Measurements from ENCODE around the gene PABPC1L.

DNA sequence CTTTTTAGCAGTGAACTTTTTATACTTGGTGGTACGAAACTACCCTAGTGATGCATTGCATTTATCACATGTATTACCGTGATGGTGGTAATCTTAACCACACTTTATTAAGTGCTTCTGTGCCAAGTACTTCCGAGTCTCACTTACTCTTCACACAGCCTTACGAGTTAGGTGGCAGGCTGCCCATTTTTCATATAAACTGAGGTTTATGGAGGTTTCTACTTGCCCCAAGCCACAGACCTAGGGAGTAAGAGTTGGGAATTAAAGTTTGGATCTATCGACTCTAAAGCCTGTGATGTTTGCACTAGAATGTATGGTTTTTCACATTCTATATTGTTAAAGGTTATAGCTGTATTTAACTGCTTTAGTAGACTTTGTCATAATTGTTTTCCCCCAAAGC lies 5.5 kb upstream of the PABPC1L start:
- TF ChIP-seq CTCF (IDR thresholded peaks at IDR 0.05) (no peak), POLR2A (IDR thresholded peaks at IDR 0.05) (no peak), POLR2AphosphoS5 (IDR thresholded peaks at IDR 0.05) (no peak), EP300 (IDR thresholded peaks at IDR 0.05) (no peak)
